ENCODE measurements around the gene PLEKHG5.
"Not testable (repeated sequence)": the region's sequence is repeated elsewhere in the genome, so short reads cannot be mapped to it uniquely, and the experiment has no call there.

The PLEKHG5 gene

DNA sequence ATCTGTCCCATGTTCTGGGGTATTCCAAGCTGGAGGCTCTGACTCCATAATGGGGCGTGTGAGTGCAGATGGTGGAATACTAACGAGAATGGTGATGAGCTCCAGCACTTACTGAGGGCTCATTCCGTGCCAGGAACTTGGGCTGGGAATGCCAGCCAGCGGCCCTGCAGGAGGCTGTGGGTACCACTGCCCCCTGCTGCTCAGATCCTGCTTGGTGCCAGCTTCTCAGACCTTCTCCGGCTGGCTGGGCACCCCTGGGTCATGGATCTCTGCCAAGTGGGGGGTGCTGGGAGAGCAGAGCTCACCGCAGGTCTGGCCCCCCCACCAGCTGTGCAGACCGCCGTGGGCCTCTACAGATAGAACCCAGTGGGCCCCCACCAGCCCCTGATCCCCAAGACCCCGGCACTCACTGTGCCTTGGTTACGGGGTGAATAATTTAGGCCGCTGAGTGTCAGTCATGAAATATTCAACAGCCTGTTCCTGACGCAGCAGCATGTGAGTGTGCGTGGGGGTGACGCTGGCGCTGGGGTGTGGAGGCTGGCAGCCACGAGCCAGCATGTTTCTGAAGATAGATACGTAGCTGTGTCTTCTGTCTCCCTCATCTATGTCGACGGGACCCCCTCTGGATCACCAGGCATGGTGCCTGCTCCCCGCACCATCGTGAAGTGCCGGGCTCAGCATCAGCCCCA, 54.3 kb downstream of the PLEKHG5 start:
- H3F3A ChIP-seq (ENCODE audit: insufficient read depth, low read length); H3K4me2 ChIP-seq (ENCODE audit: low read length); H3K9me2 ChIP-seq (ENCODE audit: low read depth, low read length); H3K9me3 ChIP-seq (ENCODE audit: low read length); H4K20me1 ChIP-seq (ENCODE audit: insufficient read depth, low read length); H3K79me2 ChIP-seq (ENCODE audit: insufficient read depth, low read length); H3K4me3 ChIP-seq (ENCODE audit: low read depth, low read length, poor library complexity, severe bottlenecking); H3K27ac ChIP-seq (ENCODE audit: low read depth, low read length, poor library complexity, severe bottlenecking); H3K27me3 ChIP-seq (ENCODE audit: insufficient read depth, low read length); H3K36me3 ChIP-seq (ENCODE audit: insufficient read depth, low read length); H3K9ac ChIP-seq (ENCODE audit: low read length); H2AFZ ChIP-seq (ENCODE audit: low read length); H3K4me1 ChIP-seq (ENCODE audit: insufficient read depth, low read length, severe bottlenecking): not testable (repeated sequence)
- TF ChIP-seq, protein P1, sequence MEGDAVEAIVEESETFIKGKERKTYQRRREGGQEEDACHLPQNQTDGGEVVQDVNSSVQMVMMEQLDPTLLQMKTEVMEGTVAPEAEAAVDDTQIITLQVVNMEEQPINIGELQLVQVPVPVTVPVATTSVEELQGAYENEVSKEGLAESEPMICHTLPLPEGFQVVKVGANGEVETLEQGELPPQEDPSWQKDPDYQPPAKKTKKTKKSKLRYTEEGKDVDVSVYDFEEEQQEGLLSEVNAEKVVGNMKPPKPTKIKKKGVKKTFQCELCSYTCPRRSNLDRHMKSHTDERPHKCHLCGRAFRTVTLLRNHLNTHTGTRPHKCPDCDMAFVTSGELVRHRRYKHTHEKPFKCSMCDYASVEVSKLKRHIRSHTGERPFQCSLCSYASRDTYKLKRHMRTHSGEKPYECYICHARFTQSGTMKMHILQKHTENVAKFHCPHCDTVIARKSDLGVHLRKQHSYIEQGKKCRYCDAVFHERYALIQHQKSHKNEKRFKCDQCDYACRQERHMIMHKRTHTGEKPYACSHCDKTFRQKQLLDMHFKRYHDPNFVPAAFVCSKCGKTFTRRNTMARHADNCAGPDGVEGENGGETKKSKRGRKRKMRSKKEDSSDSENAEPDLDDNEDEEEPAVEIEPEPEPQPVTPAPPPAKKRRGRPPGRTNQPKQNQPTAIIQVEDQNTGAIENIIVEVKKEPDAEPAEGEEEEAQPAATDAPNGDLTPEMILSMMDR (IDR thresholded peaks at IDR 0.05; ENCODE audit: low read length) = peak; percentile 34

DNA sequence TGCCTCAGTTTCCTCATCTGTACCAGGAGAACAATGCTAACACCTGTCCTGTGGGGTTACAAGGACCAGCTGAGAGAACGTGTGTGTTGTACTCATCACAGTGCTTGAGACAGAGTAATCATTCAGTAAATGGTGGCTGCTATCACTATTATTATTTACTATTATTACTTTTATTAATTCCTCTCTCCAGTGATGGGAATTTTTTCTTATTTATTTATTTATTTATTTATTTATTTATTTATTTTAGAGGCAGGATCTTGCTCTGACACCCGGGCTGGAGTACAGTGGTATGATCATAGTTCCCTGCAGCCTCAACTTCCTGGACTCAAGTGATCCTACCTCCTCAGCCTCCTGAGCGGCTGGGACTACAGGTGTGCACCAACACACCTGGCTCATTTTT, 55.2 kb downstream of the PLEKHG5 start:
- not testable (repeated sequence) for H3K4me2 ChIP-seq (ENCODE audit: low read length); H3K79me2 ChIP-seq (ENCODE audit: insufficient read depth, low read length); H3K27me3 ChIP-seq (ENCODE audit: insufficient read depth, low read length); H3K9me2 ChIP-seq (ENCODE audit: low read depth, low read length); H3K9me3 ChIP-seq (ENCODE audit: low read length); H3K27ac ChIP-seq (ENCODE audit: low read depth, low read length, poor library complexity, severe bottlenecking); H3K36me3 ChIP-seq (ENCODE audit: insufficient read depth, low read length); H2AFZ ChIP-seq (ENCODE audit: low read length); H3K4me1 ChIP-seq (ENCODE audit: insufficient read depth, low read length, severe bottlenecking); H3F3A ChIP-seq (ENCODE audit: insufficient read depth, low read length); H3K9ac ChIP-seq (ENCODE audit: low read length); H3K4me3 ChIP-seq (ENCODE audit: low read depth, low read length, poor library complexity, severe bottlenecking); H4K20me1 ChIP-seq (ENCODE audit: insufficient read depth, low read length)

DNA sequence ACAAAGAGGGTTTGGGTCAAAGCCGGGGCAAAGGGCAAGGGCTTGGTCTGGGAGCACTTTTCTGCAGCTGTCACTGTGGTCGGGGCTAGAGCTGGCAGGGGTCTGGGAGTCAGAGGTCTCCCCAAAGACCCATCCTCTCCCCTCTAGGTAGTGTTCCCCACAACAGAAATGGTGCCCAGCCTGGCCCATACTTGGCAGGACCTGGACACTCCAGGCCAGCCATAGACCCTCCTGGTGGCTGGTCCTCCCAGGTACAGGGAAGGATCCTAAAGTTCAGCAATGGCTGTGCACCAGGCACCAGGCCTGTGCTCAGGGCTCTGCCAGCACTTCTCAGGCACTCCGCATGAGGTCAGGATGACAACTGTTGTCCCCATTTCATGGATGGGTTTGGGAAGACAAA, 55.9 kb downstream of the PLEKHG5 start:
- H4K20me1 ChIP-seq (ENCODE audit: insufficient read depth, low read length) = no peaks in the 10 kb centered on the region
- H3K9me2 ChIP-seq (ENCODE audit: low read depth, low read length) = no peaks in the 10 kb centered on the region
- H3K79me2 ChIP-seq (ENCODE audit: insufficient read depth, low read length) = no peaks in the 10 kb centered on the region
- H3K4me2 ChIP-seq (ENCODE audit: low read length) = no peak overlapping the region
- no peak overlapping the region for H3K9ac ChIP-seq (ENCODE audit: low read length)
- no peaks in the 10 kb centered on the region for H3K4me1 ChIP-seq (ENCODE audit: insufficient read depth, low read length, severe bottlenecking)
- no peak overlapping the region for H2AFZ ChIP-seq (ENCODE audit: low read length)
- TF ChIP-seq, protein P1 (IDR thresholded peaks at IDR 0.05; ENCODE audit: low read length) = no peak
- TF ChIP-seq EZH2 (IDR thresholded peaks at IDR 0.05; ENCODE audit: borderline replicate concordance, low read length) = no peak
- H3F3A ChIP-seq (ENCODE audit: insufficient read depth, low read length) = no peaks in the 10 kb centered on the region
- no peak overlapping the region for H3K4me3 ChIP-seq (ENCODE audit: low read depth, low read length, poor library complexity, severe bottlenecking)
- H3K27ac ChIP-seq (ENCODE audit: low read depth, low read length, poor library complexity, severe bottlenecking) = no peak overlapping the region
- H3K36me3 ChIP-seq (ENCODE audit: insufficient read depth, low read length) = no peaks in the 10 kb centered on the region
- H3K9me3 ChIP-seq (ENCODE audit: low read length) = no peaks in the 10 kb centered on the region
- peaks cover 5% of the 10 kb centered on the region; the same call in 1 of the 2 replicates for H3K27me3 ChIP-seq (ENCODE audit: insufficient read depth, low read length)

DNA sequence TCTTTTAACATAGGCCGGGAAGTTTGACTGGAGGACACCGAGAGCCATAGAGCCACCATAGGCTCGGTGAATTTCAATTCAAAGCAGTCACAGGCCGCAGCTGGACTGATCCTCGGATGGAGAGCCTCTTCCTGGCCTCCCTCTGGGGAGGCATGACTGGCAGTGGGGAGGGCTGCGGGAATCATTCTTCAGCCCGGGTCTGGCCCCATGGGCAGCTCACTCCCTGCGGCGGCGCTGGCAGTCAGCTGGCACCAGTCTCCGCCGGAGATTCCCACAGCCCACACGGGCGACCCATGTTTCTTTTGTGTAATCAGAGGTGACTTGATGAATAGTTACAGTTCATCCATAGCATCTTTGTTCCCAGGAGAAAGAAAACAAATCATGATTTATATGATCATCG, 56.3 kb downstream of the PLEKHG5 start:
- TF ChIP-seq, protein P1 (IDR thresholded peaks at IDR 0.05; ENCODE audit: low read length) = no peak
- no peak for TF ChIP-seq EZH2 (IDR thresholded peaks at IDR 0.05; ENCODE audit: borderline replicate concordance, low read length)
- Histone ChIP-seq H3K4me1 (ENCODE audit: insufficient read depth, low read length, severe bottlenecking) (no peaks in the 10 kb centered on the region), H2AFZ (ENCODE audit: low read length) (no peak overlapping the region), H3K4me3 (ENCODE audit: low read depth, low read length, poor library complexity, severe bottlenecking) (no peak overlapping the region), H3K36me3 (ENCODE audit: insufficient read depth, low read length) (no peaks in the 10 kb centered on the region), H4K20me1 (ENCODE audit: insufficient read depth, low read length) (no peaks in the 10 kb centered on the region), H3K27me3 (ENCODE audit: insufficient read depth, low read length) (peaks cover 5% of the 10 kb centered on the region; the same call in 1 of the 2 replicates), H3F3A (ENCODE audit: insufficient read depth, low read length) (no peaks in the 10 kb centered on the region), H3K27ac (ENCODE audit: low read depth, low read length, poor library complexity, severe bottlenecking) (no peak overlapping the region), H3K9ac (ENCODE audit: low read length) (no peak overlapping the region), H3K79me2 (ENCODE audit: insufficient read depth, low read length) (no peaks in the 10 kb centered on the region), H3K4me2 (ENCODE audit: low read length) (no peak overlapping the region), H3K9me3 (ENCODE audit: low read length) (no peaks in the 10 kb centered on the region), H3K9me2 (ENCODE audit: low read depth, low read length) (no peaks in the 10 kb centered on the region)
